OCI-LY1 (cell line): Measurements from ENCODE around the gene KCNA3.

Source experiments
- H2AFZ ChIP-seq: fragments of 200-600 bp; sonication (generic), shearing (Covaris generic); 2 replicates; pipeline ENCODE4 v1.6.0; 2014; ENCODE audit warnings: antibody characterized with exemption, mild to moderate bottlenecking, low read length
- H3F3A ChIP-seq: fragments of 200-600 bp; sonication (generic), shearing (Covaris generic); 2 replicates; pipeline ENCODE4 v1.6.0; 2014; ENCODE audit warnings: mild to moderate bottlenecking, antibody characterized with exemption, low read length, moderate library complexity; ENCODE audit not compliant: insufficient read depth
- H3K27ac ChIP-seq: fragments of 200-600 bp; sonication (generic); 2 replicates; pipeline ENCODE4 v1.5.1; 2014; ENCODE audit warnings: low read length, mixed run types, mild to moderate bottlenecking, low read depth; ENCODE audit not compliant: poor library complexity, severe bottlenecking
- H3K27me3 ChIP-seq: fragments of 200-600 bp; sonication (generic); 2 replicates; pipeline ENCODE4 v1.6.0; 2014; ENCODE audit warnings: antibody characterized with exemption, mild to moderate bottlenecking, low read length, moderate library complexity; ENCODE audit not compliant: insufficient read depth
- H3K36me3 ChIP-seq: fragments of 200-600 bp; sonication (generic); 2 replicates; pipeline ENCODE4 v1.6.1; 2014; ENCODE audit warnings: mild to moderate bottlenecking, antibody characterized with exemption, low read length, moderate library complexity, mixed read lengths; ENCODE audit not compliant: insufficient read depth
- H3K4me1 ChIP-seq: fragments of 200-600 bp; sonication (generic); 2 replicates; pipeline ENCODE4 v1.5.1; 2014; ENCODE audit warnings: mild to moderate bottlenecking, low read length, moderate library complexity; ENCODE audit not compliant: insufficient read depth, severe bottlenecking
- H3K4me2 ChIP-seq: fragments of 200-600 bp; sonication (generic), shearing (Covaris generic); 2 replicates; pipeline ENCODE4 v1.6.1; 2014; ENCODE audit warnings: low read length
- H3K4me3 ChIP-seq: fragments of 200-600 bp; sonication (generic); 2 replicates; pipeline ENCODE4 v1.5.1; 2014; ENCODE audit warnings: low read length, low read depth, mild to moderate bottlenecking, mixed read lengths; ENCODE audit not compliant: poor library complexity, severe bottlenecking
- H3K79me2 ChIP-seq: fragments of 200-600 bp; shearing (Covaris generic); 2 replicates; pipeline ENCODE4 v1.6.1; 2016; ENCODE audit warnings: mixed run types, low read length, mixed read lengths; ENCODE audit not compliant: insufficient read depth
- H3K9ac ChIP-seq: fragments of 200-600 bp; sonication (generic), shearing (Covaris generic); 2 replicates; pipeline ENCODE4 v1.6.1; 2014; ENCODE audit warnings: mild to moderate bottlenecking, low read length, mixed read lengths
- H3K9me2 ChIP-seq: fragments of 200-600 bp; sonication (generic), shearing (Covaris generic); 2 replicates; pipeline ENCODE4 v1.6.1; 2014; ENCODE audit warnings: low read depth, mild to moderate bottlenecking, low read length, mixed read lengths
- H3K9me3 ChIP-seq: fragments of 200-600 bp; shearing (Covaris generic); 2 replicates; pipeline ENCODE4 v1.6.1; 2014; ENCODE audit warnings: low read length, mixed read lengths
- H4K20me1 ChIP-seq: fragments of 200-600 bp; sonication (generic), shearing (Covaris generic); 2 replicates; pipeline ENCODE4 v1.6.0; 2016; ENCODE audit warnings: mild to moderate bottlenecking, low read length; ENCODE audit not compliant: insufficient read depth
- EZH2 ChIP-seq: fragments of 200-600 bp; sonication (generic), shearing (Covaris generic); IDR thresholded peaks from 2 replicates; pipeline ENCODE4 v1.8.0; 2017; ENCODE audit warnings: borderline replicate concordance, mixed run types, mild to moderate bottlenecking, antibody characterized with exemption, low read length, moderate library complexity, mixed read lengths
- TF ChIP-seq, protein P1 (sequence below): fragments of 200-600 bp; sonication (generic), shearing (Covaris generic); IDR thresholded peaks from 2 replicates; pipeline ENCODE4 v1.5.1; 2017; ENCODE audit warnings: mild to moderate bottlenecking, antibody characterized with exemption, low read length, moderate library complexity, mixed read lengths

The KCNA3 gene

DNA sequence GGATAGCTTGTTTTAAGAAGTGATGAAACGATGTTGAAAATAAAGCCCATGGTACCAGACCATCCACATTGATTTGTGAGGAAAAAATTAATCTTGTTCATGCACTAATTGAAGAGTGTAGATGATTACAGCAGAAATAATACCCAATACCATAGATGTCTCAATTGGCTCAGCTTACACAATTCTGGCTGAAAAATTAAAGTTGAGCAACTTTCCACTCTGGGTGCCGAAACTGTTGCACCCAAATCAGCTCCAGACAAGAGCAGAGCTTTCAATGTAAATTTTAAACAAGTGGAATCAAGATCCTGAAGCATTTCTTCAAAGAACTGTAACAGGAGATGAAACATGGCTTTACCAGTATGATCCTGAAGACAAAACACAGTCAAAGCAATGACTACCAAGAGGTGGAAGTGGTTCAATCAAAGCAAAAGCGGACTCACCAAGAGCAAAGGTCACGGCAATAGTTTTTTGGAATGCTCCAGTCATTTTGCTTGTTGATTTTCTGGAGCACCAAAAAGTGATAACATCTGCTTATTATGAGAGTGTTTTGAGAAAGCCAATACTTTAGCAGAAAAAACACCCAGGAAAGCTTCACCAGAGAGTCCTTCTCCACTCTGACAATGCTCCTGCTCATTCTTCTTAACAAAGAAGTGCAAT lies 16.1 kb upstream of the KCNA3 start:
- no peak overlapping the region for H3K4me2 ChIP-seq
- TF ChIP-seq, protein P1, sequence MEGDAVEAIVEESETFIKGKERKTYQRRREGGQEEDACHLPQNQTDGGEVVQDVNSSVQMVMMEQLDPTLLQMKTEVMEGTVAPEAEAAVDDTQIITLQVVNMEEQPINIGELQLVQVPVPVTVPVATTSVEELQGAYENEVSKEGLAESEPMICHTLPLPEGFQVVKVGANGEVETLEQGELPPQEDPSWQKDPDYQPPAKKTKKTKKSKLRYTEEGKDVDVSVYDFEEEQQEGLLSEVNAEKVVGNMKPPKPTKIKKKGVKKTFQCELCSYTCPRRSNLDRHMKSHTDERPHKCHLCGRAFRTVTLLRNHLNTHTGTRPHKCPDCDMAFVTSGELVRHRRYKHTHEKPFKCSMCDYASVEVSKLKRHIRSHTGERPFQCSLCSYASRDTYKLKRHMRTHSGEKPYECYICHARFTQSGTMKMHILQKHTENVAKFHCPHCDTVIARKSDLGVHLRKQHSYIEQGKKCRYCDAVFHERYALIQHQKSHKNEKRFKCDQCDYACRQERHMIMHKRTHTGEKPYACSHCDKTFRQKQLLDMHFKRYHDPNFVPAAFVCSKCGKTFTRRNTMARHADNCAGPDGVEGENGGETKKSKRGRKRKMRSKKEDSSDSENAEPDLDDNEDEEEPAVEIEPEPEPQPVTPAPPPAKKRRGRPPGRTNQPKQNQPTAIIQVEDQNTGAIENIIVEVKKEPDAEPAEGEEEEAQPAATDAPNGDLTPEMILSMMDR, result no peak
- TF ChIP-seq EZH2, result no peak
- no peaks in the 10 kb centered on the region for H3K9me3 ChIP-seq
- no peaks in the 10 kb centered on the region for H3K4me1 ChIP-seq
- H3K9me2 ChIP-seq, result no peaks in the 10 kb centered on the region
- no peaks in the 10 kb centered on the region for H3K27me3 ChIP-seq
- H3K36me3 ChIP-seq, result no peaks in the 10 kb centered on the region
- no peak overlapping the region for H3K4me3 ChIP-seq
- H4K20me1 ChIP-seq, result no peaks in the 10 kb centered on the region
- no peaks in the 10 kb centered on the region for H3F3A ChIP-seq
- no peaks in the 10 kb centered on the region for H3K79me2 ChIP-seq
- H2AFZ ChIP-seq, result no peak overlapping the region
- H3K9ac ChIP-seq, result no peak overlapping the region
- H3K27ac ChIP-seq, result no peak overlapping the region

DNA sequence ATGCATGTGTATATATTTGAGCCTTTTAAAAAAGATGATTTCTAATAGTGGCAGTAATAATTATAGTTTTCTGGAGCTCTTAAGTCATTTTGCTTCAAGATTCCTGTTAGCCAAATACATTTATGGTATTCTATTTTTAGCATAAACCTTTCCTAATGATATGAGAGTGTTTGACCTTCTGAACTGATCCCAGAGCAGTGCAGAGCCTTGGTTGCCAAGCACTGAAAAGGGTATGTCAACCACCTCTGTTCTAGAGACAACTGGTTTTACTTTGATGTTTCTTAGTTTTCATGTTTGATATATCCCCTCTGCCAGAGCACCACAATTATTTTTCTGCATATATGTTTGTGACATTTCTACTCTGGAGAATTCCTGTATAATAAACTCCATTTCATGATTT lies 15.1 kb upstream of the KCNA3 start:
- H3K4me1 ChIP-seq, result no peaks in the 10 kb centered on the region
- no peaks in the 10 kb centered on the region for H3K36me3 ChIP-seq
- H4K20me1 ChIP-seq, result no peaks in the 10 kb centered on the region
- no peak overlapping the region for H2AFZ ChIP-seq
- H3K4me2 ChIP-seq, result no peak overlapping the region
- no peaks in the 10 kb centered on the region for H3K27me3 ChIP-seq
- no peaks in the 10 kb centered on the region for H3K9me3 ChIP-seq
- no peak overlapping the region for H3K27ac ChIP-seq
- H3K4me3 ChIP-seq, result no peak overlapping the region
- no peaks in the 10 kb centered on the region for H3F3A ChIP-seq
- no peaks in the 10 kb centered on the region for H3K79me2 ChIP-seq
- H3K9me2 ChIP-seq, result no peaks in the 10 kb centered on the region
- TF ChIP-seq, protein P1, result no peak
- TF ChIP-seq EZH2, result no peak
- no peak overlapping the region for H3K9ac ChIP-seq

DNA sequence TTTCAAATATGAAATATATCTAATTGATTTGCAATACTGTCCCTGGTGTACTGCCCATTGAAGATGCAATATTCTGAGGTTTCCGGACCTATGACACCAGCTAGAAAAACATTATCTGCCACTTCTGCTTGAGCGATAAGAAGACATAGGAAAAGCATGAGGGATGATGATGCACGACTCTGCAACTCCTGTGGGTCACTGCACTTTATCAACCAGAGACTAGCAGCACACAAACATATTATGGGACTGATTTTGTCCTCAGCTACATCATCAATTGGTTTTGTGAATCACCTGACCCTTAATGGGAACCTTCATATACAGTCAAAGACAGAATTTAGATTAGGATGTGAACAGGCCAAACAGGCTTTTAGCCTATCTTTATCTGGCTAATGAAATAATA lies 13.8 kb upstream of the KCNA3 start:
- Histone ChIP-seq H3F3A (no peaks in the 10 kb centered on the region), H2AFZ (no peak overlapping the region), H3K36me3 (no peaks in the 10 kb centered on the region), H3K9me3 (no peaks in the 10 kb centered on the region), H3K4me1 (no peaks in the 10 kb centered on the region), H3K27me3 (no peaks in the 10 kb centered on the region), H3K27ac (no peak overlapping the region), H3K4me3 (no peak overlapping the region), H3K9ac (no peak overlapping the region), H4K20me1 (no peaks in the 10 kb centered on the region), H3K4me2 (no peak overlapping the region), H3K9me2 (no peaks in the 10 kb centered on the region), H3K79me2 (no peaks in the 10 kb centered on the region)
- no peak for TF ChIP-seq EZH2
- TF ChIP-seq, protein P1, result no peak
